Loucy (cell line): ENCODE measurements around the gene MICU1.

Experiments used
- H2AFZ ChIP-seq: fragments of 200-600 bp; sonication (generic); 2 replicates; pipeline ENCODE4 v1.6.0; 2016; ENCODE audit warnings: antibody characterized with exemption, mild to moderate bottlenecking, low read length, moderate library complexity
- H3F3A ChIP-seq: fragments of 200-600 bp; 2 replicates; pipeline ENCODE4 v1.6.0; 2016; ENCODE audit warnings: antibody characterized with exemption, low read depth, mild to moderate bottlenecking
- H3K27me3 ChIP-seq: fragments of 200-600 bp; sonication (generic); 2 replicates; pipeline ENCODE4 v1.6.1; 2014; ENCODE audit warnings: low read length, mild to moderate bottlenecking; ENCODE audit not compliant: insufficient read depth, poor library complexity, severe bottlenecking
- H3K36me3 ChIP-seq: fragments of 200-600 bp; sonication (generic); 2 replicates; pipeline ENCODE4 v1.6.1; 2016; ENCODE audit warnings: low read length; ENCODE audit not compliant: insufficient read depth
- H3K4me1 ChIP-seq: fragments of 200-600 bp; sonication (generic); 2 replicates; pipeline ENCODE4 v1.5.1; 2014; ENCODE audit warnings: low read length, mild to moderate bottlenecking; ENCODE audit not compliant: insufficient read depth, poor library complexity, severe bottlenecking
- H3K4me2 ChIP-seq: fragments of 200-600 bp; sonication (generic); 2 replicates; pipeline ENCODE4 v1.6.0; 2014; ENCODE audit warnings: antibody characterized with exemption, low read length, low read depth, mild to moderate bottlenecking; ENCODE audit not compliant: poor library complexity, severe bottlenecking
- H3K4me3 ChIP-seq: fragments of 200-600 bp; sonication (generic); 2 replicates; pipeline ENCODE4 v1.5.1; 2014; ENCODE audit warnings: low read length, mild to moderate bottlenecking, mixed read lengths; ENCODE audit not compliant: poor library complexity, severe bottlenecking
- H3K79me2 ChIP-seq: fragments of 200-600 bp; sonication (generic); 2 replicates; pipeline ENCODE4 v1.6.1; 2014; ENCODE audit warnings: low read length; ENCODE audit not compliant: insufficient read depth
- H3K9ac ChIP-seq: fragments of 200-600 bp; sonication (generic); 2 replicates; pipeline ENCODE4 v1.6.0; 2014; ENCODE audit warnings: mild to moderate bottlenecking, low read depth, low read length, moderate library complexity; ENCODE audit not compliant: poor library complexity, severe bottlenecking
- H3K9me2 ChIP-seq: fragments of 200-600 bp; sonication (generic); replicated peaks from 2 replicates; pipeline ENCODE4 v1.6.1; 2016; ENCODE audit warnings: low read depth, low read length, mixed read lengths
- H3K9me3 ChIP-seq: fragments of 200-600 bp; sonication (generic); 2 replicates; pipeline ENCODE4 v1.6.1; 2014; ENCODE audit warnings: mild to moderate bottlenecking, antibody characterized with exemption, low read length, low read depth; ENCODE audit not compliant: insufficient read depth
- H4K20me1 ChIP-seq: fragments of 200-600 bp; sonication (generic); 2 replicates; pipeline ENCODE4 v1.6.0; 2014; ENCODE audit warnings: antibody characterized with exemption, low read length, mild to moderate bottlenecking; ENCODE audit not compliant: insufficient read depth, poor library complexity, severe bottlenecking
- EZH2phosphoT487 ChIP-seq: fragments of 200-600 bp; IDR thresholded peaks from 2 replicates; pipeline ENCODE4 v1.6.1; 2018; ENCODE audit warnings: antibody characterized with exemption, mild to moderate bottlenecking, moderate library complexity, borderline replicate concordance
- TF ChIP-seq, protein P1 (sequence below): fragments of 200-600 bp; sonication (generic); conservative IDR thresholded peaks from 2 replicates; pipeline ENCODE4 v1.5.1; 2014; ENCODE audit warnings: mild to moderate bottlenecking, antibody characterized with exemption, low read length

MICU1 gene

DNA sequence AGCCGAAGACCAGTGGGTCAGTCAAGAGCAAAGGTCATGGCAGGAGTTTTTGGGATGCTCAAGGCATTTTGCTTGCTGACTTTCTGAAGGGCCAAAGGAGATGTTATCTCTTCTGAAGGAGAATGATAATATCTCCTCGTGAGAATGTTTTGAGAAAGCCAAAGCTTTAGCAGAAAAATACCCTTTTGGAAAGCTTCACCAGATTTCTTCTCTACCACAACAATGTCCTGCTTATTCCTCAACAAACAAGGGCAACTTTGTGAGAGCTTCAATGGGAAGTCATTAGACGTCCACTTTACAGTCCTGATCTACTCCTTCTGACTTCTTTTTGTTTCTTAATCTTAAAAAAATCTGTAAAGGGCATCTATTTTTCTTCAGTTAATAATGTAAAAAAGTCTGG is 138.4 kb downstream of the MICU1 start:
- H3K9ac ChIP-seq, result no peak overlapping the region
- no peaks in the 10 kb centered on the region for H3F3A ChIP-seq
- H3K4me1 ChIP-seq, result peaks cover 3% of the 10 kb centered on the region
- no peaks in the 10 kb centered on the region for H3K79me2 ChIP-seq
- no peaks in the 10 kb centered on the region for H4K20me1 ChIP-seq
- no peak overlapping the region for H3K4me3 ChIP-seq
- H3K27me3 ChIP-seq, result no peaks in the 10 kb centered on the region
- H3K36me3 ChIP-seq, result no peaks in the 10 kb centered on the region
- no peak overlapping the region for H2AFZ ChIP-seq
- no peaks in the 10 kb centered on the region for H3K9me2 ChIP-seq
- TF ChIP-seq, protein P1, sequence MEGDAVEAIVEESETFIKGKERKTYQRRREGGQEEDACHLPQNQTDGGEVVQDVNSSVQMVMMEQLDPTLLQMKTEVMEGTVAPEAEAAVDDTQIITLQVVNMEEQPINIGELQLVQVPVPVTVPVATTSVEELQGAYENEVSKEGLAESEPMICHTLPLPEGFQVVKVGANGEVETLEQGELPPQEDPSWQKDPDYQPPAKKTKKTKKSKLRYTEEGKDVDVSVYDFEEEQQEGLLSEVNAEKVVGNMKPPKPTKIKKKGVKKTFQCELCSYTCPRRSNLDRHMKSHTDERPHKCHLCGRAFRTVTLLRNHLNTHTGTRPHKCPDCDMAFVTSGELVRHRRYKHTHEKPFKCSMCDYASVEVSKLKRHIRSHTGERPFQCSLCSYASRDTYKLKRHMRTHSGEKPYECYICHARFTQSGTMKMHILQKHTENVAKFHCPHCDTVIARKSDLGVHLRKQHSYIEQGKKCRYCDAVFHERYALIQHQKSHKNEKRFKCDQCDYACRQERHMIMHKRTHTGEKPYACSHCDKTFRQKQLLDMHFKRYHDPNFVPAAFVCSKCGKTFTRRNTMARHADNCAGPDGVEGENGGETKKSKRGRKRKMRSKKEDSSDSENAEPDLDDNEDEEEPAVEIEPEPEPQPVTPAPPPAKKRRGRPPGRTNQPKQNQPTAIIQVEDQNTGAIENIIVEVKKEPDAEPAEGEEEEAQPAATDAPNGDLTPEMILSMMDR, result no peak
- no peak for TF ChIP-seq EZH2phosphoT487
- H3K4me2 ChIP-seq, result no peak overlapping the region
- H3K9me3 ChIP-seq, result no peaks in the 10 kb centered on the region

DNA sequence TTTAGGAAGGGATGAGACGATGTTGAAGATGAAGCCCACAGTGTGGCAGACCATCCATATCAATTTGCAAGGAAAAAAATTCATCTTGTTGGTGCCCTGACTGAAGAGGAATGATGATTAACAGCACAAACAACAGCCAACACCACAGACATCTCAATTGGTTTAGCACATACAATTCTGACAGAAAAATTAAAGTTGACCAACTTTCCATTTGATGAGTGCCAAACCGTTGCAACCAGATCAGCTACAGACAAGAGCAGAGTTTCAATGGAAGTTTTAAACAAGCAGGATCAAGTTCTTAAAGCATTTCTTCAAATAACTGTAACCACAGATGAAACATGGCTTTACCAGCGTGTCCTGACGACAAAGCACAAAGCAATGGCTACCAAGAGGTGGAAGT is 138.8 kb downstream of the MICU1 start:
- Histone ChIP-seq H3K9me2 (no peaks in the 10 kb centered on the region), H3K36me3 (no peaks in the 10 kb centered on the region), H3F3A (no peaks in the 10 kb centered on the region), H3K4me3 (no peak overlapping the region), H3K9ac (no peak overlapping the region), H3K27me3 (no peaks in the 10 kb centered on the region), H3K9me3 (no peaks in the 10 kb centered on the region), H3K4me1 (peaks cover 3% of the 10 kb centered on the region), H3K4me2 (no peak overlapping the region), H3K79me2 (no peaks in the 10 kb centered on the region), H4K20me1 (no peaks in the 10 kb centered on the region), H2AFZ (no peak overlapping the region)
- no peak for TF ChIP-seq EZH2phosphoT487
- TF ChIP-seq, protein P1, result no peak

DNA sequence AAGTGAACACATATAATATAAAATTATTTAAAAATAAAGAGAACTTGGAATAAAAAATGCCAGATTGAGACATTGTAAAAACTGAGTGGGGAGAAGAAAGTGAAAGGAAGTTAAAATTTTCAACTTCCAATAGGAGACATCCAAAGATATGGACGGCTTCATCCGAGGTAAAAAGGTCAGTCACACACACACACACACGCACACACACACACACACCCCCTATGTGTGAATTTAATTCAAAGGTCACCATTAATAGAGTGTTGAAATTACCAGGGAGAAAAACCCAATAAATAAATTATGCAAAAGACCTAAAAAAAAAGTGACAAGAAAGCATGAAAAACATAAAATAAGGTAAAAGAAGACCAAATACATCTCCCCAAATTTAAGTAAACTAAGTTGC is 140.2 kb downstream of the MICU1 start:
- Histone ChIP-seq H3K4me3 (no peak overlapping the region), H4K20me1 (no peaks in the 10 kb centered on the region), H3K79me2 (no peaks in the 10 kb centered on the region), H3K4me2 (no peak overlapping the region), H3K27me3 (no peaks in the 10 kb centered on the region), H3F3A (no peaks in the 10 kb centered on the region), H3K9me2 (no peaks in the 10 kb centered on the region), H3K4me1 (peaks cover 3% of the 10 kb centered on the region), H3K9me3 (no peaks in the 10 kb centered on the region), H3K36me3 (no peaks in the 10 kb centered on the region), H2AFZ (no peak overlapping the region), H3K9ac (no peak overlapping the region)
- TF ChIP-seq, protein P1, result no peak
- no peak for TF ChIP-seq EZH2phosphoT487
